ENCODE measurements around the gene HDAC6. TPM values are rescaled to one million over a fixed set of nuclear protein-coding genes. Genes with fewer than 3 reads are reported as not detected.

Gene HDAC6
- total and polyA plus RNA-seq, 2 donors (not counting 3 experiments of a cell fraction or from before 2014, with no cell fraction given), result 43.7 to 58.4 TPM

DNA sequence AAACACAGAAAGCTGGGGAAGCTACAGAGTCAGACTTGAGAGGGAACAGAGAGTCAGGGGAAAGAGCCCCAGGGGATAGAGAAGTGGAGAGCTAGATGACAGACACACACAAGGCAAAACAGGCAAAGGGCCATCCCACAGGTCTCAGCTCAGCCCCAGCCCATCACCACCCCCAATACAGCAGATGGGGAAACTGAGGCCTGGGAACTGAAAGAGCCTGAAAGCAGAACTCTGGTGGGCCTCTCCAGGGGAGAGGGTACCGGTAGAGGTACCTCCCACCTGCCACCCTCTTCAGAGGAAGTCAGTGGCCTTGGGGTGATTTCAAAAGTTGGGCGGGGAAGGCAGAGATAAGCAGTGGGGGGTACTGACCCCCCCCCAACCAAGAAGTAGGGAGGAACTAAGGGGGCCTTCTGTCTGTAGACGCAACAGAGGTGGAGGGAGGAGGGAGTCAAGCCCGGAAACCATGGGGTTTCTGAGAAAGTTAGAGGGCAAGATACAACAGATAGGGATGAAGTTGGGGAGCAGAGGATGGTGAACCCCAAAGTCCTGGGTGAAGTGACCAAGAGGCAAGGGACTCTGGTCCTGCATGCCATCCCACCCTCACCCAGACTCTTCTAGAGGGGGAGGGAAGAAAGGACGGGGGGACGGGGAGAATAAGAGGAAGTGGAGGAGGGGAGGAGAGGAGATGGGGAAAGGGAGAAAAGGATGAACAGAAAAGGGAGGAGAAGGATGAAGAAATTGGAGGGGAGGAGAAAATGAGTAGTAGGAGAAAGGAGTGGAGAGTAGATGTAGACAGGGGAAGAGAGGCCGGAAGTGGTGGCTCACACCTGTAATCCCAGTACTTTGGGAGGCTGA, 12.3 kb upstream of the HDAC6 start:
- dilution Hi-C loops (cut with MboI; ENCODE audit: extremely low pct_ligation_motif_present, low sequenced_read_pairs) (no loop called here), intact Hi-C loops (cut with micrococcal nuclease) (no loop called here)
- no peak overlapping the region for H3K4me3 ChIP-seq (replicated peaks in 1 of 3; ENCODE audit: insufficient read depth in 1 of 3, low read depth in 1 of 3, low read length in 3 of 3)
- H3K9me1 ChIP-seq (replicated peaks; ENCODE audit: control insufficient read depth, extremely low read depth, insufficient read depth, low read length), result no peaks in the 10 kb centered on the region
- H4K20me1 ChIP-seq (replicated peaks; ENCODE audit: control insufficient read depth, extremely low read depth, insufficient read depth, low read length), result no peaks in the 10 kb centered on the region
- H3K4me1 ChIP-seq (ENCODE audit: control insufficient read depth, extremely low read depth, insufficient read depth, low read length), result no peaks in the 10 kb centered on the region
- CTCF ChIA-PET, result no interaction called here
- no peak for FAIRE-seq
- TF ChIP-seq POLR2A (IDR thresholded peaks at IDR 0.05; ENCODE audit: low read depth, low read length) (no peak), FOS (IDR thresholded peaks at IDR 0.05; ENCODE audit: borderline replicate concordance, insufficient read depth, low read length) (no peak), MYC (IDR thresholded peaks at IDR 0.05; ENCODE audit: low read depth, low read length) (no peak), POLR2AphosphoS5 (IDR thresholded peaks at IDR 0.05; ENCODE audit: insufficient read depth, low read depth, low read length) (no peak), EZH2 (IDR thresholded peaks at IDR 0.05; ENCODE audit: borderline replicate concordance, low read depth, low read length, severe bottlenecking) (no peak), GATA2 (IDR thresholded peaks at IDR 0.05; ENCODE audit: insufficient read depth, insufficient read length, low read depth, low read length) (no peak), JUN (IDR thresholded peaks at IDR 0.05; ENCODE audit: borderline replicate concordance, insufficient read depth, insufficient read length, low read depth) (no peak)
- TF ChIP-seq, protein P1, sequence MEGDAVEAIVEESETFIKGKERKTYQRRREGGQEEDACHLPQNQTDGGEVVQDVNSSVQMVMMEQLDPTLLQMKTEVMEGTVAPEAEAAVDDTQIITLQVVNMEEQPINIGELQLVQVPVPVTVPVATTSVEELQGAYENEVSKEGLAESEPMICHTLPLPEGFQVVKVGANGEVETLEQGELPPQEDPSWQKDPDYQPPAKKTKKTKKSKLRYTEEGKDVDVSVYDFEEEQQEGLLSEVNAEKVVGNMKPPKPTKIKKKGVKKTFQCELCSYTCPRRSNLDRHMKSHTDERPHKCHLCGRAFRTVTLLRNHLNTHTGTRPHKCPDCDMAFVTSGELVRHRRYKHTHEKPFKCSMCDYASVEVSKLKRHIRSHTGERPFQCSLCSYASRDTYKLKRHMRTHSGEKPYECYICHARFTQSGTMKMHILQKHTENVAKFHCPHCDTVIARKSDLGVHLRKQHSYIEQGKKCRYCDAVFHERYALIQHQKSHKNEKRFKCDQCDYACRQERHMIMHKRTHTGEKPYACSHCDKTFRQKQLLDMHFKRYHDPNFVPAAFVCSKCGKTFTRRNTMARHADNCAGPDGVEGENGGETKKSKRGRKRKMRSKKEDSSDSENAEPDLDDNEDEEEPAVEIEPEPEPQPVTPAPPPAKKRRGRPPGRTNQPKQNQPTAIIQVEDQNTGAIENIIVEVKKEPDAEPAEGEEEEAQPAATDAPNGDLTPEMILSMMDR (IDR thresholded peaks at IDR 0.05; ENCODE audit: extremely low read depth in 1 of 2, insufficient read depth in 1 of 2, low read depth in 1 of 2, low read length in 2 of 2), result no peak
- TF ChIP-seq, protein P2, sequence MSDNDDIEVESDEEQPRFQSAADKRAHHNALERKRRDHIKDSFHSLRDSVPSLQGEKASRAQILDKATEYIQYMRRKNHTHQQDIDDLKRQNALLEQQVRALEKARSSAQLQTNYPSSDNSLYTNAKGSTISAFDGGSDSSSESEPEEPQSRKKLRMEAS (IDR thresholded peaks at IDR 0.05; ENCODE audit: insufficient read depth, insufficient read length), result no peak
- no peak overlapping the region for H3K27ac ChIP-seq (ENCODE audit: insufficient read depth, low read depth, low read length)
- no peaks in the 10 kb centered on the region for H3K79me2 ChIP-seq (ENCODE audit: control insufficient read depth, insufficient read depth, low read length)
- no peaks in the 10 kb centered on the region for H3K9me3 ChIP-seq (replicated peaks; ENCODE audit: control insufficient read depth, insufficient read depth, low read length)
- DNase-seq (ENCODE audit: low read depth, low spot score), result no peak
- no peak overlapping the region for H2AFZ ChIP-seq (ENCODE audit: low read depth, low read length)
- POLR2A ChIA-PET, result no interaction called here
- no TSS peak for BruUV-seq (replicated peaks)
- H3K27me3 ChIP-seq (ENCODE audit: control insufficient read depth in 2 of 2, insufficient read depth in 2 of 2, low read length in 2 of 2), result no peaks in the 10 kb centered on the region
- H3K4me2 ChIP-seq (ENCODE audit: insufficient read depth, low read length), result no peak overlapping the region
- no peak overlapping the region for H3K9ac ChIP-seq (replicated peaks; ENCODE audit: extremely low read depth, insufficient read depth, low read length)
- H3K36me3 ChIP-seq (ENCODE audit: control insufficient read depth in 2 of 2, extremely low read depth in 1 of 2, insufficient read depth in 2 of 2, low read length in 2 of 2), result no peaks in the 10 kb centered on the region
